Natural killer cell (primary cell): ENCODE results near the gene AARS2. TPM values are rescaled to one million over a fixed set of nuclear protein-coding genes. Genes with fewer than 3 reads are reported as not detected.

Source experiments
- ATAC-seq, 3 donors: fragments of 150-1000 bp in 2 of 3; fragments of 200-7000 bp in 1 of 3; cut with Tn5 transposase; 1 replicate in 1 of 3; 2 replicates in 2 of 3; pipeline ENCODE4 v1.10.0; 2021; ENCODE audit warnings: mild to moderate bottlenecking in 2 of 3, moderate library complexity in 2 of 3
- DNase-seq, 2 donors: peaks; one replicate each; pipeline versions ENCODE4 v3.0.0 to v3.0.0-alpha.2; 2013 to 2021; ENCODE audit warnings: mixed read lengths in 1 of 2
- H3K27ac ChIP-seq: one replicate; pipeline ENCODE4 v1.5.1; 2013; ENCODE audit warnings: mild to moderate bottlenecking, low read length
- H3K27me3 ChIP-seq: one replicate; pipeline ENCODE4 v1.6.1; 2013; ENCODE audit warnings: low read length; ENCODE audit not compliant: control insufficient read depth, insufficient read depth
- H3K36me3 ChIP-seq: one replicate; pipeline ENCODE4 v1.6.1; 2013; ENCODE audit warnings: low read length; ENCODE audit not compliant: control insufficient read depth, insufficient read depth
- H3K4me1 ChIP-seq: one replicate; pipeline ENCODE4 v1.6.1; 2013; ENCODE audit warnings: low read length; ENCODE audit not compliant: control insufficient read depth, insufficient read depth
- H3K4me3 ChIP-seq: one replicate; pipeline ENCODE4 v1.5.1; 2013; ENCODE audit warnings: low read length
- H3K9me3 ChIP-seq: one replicate; pipeline ENCODE4 v1.6.1; 2013; ENCODE audit warnings: low read length; ENCODE audit not compliant: control insufficient read depth, insufficient read depth
- H3K27ac Mint-ChIP-seq, 2 donors: one replicate each; pipeline ENCODE4 v1.8.0; 2022; ENCODE audit warnings: mild to moderate bottlenecking in 2 of 2, mixed read lengths in 2 of 2, moderate library complexity in 1 of 2
- H3K27me3 Mint-ChIP-seq, 2 donors: one replicate each; pipeline ENCODE4 v1.8.0; 2022; ENCODE audit warnings: low read depth in 2 of 2, mixed read lengths in 2 of 2
- H3K36me3 Mint-ChIP-seq: one replicate; pipeline ENCODE4 v1.8.0; 2022; ENCODE audit warnings: mixed read lengths
- H3K4me1 Mint-ChIP-seq, 2 donors: one replicate each; pipeline ENCODE4 v1.8.0; 2022; ENCODE audit warnings: mixed read lengths in 2 of 2
- H3K4me3 Mint-ChIP-seq: one replicate; pipeline ENCODE4 v1.8.0; 2022; ENCODE audit warnings: mild to moderate bottlenecking, moderate library complexity, mixed read lengths
- H3K9me3 Mint-ChIP-seq, 2 donors: one replicate each; pipeline ENCODE4 v1.8.0; 2022; ENCODE audit warnings: mixed read lengths in 2 of 2
- WGBS: methylation state at CpG from one replicate; pipeline ENCODE4 v1.1.7; 2013; ENCODE audit warnings: missing lambda C conversion rate; ENCODE audit not compliant: insufficient coverage; 5-methylcytosine and 5-hydroxymethylcytosine counted together
- intact Hi-C: fragments of 100-400 bp; cut with micrococcal nuclease; formaldehyde crosslinking; loops from one replicate; pipeline ENCODE4 v1.14.2; 2022
- total RNA-seq, 4 donors: library from RNA; stranded (reverse); fragments of 120-200 nt in 1 of 4; gene quantifications; one replicate each; pipeline versions ENCODE4 v1.2.3 to v1.2.4, GENCODE V29; 2013 to 2022
- TF ChIP-seq, protein P1 (sequence below): fragments of 200-600 bp; IDR thresholded peaks from one replicate; pipeline ENCODE4 v1.8.0; 2022; ENCODE audit warnings: antibody characterized with exemption

AARS2 gene
- total RNA-seq, 3 donors from 2014 or later (not counting 1 experiment from before 2014, with no cell fraction given): 14.1 to 17.2 (median 14.2) TPM

DNA sequence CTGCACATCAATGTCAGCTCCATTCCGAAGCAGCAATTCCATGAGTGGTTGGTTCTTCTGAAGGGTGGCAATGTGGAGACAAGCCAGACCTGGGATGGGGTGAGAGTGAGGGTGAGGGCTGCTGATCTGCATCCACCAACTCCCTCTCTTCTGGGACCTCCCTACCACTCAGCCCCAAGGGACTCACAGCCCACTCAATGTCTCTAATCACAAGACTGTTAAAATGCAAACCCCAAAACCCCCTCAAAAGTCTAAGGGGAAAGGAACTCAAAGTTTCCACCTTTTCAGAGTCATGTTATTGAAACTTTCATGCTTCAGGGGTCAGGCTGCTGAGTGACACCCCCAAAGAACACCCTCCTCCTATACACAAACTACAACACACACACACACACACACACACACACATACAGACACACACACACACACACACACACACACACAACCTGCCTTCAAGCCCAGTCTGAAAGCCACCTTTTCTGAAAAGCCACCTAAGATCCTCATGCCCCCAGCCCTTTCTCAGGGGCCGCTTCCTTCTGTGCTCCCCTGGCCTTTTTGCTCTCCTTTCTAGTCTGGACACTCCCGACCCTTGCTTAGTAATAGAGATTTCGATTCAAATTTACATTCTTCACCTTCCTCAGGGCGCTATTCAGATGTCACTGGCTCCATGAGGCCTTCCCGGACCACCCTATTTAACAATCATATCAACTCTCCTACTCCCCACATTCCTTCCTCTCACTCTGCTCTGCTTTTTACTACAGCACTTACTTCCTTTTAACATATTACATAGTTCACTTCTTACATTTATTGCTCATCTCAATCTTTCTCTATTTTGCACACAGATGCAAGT, 52.5 kb downstream of the AARS2 start:
- ATAC-seq: no peak
- WGBS: 89% methylated on average over 6 of the region's 6 CpGs
- H3K27me3 Mint-ChIP-seq: no peaks in the 10 kb centered on the region
- Histone ChIP-seq H3K27ac (peak overlapping the region; percentile 34), H3K36me3 (peaks cover 23% of the 10 kb centered on the region), H3K4me3 (no peak overlapping the region), H3K9me3 (no peaks in the 10 kb centered on the region), H3K4me1 (peaks cover 62% of the 10 kb centered on the region), H3K27me3 (no peaks in the 10 kb centered on the region)
- intact Hi-C loops: no loop called here
- no peaks in the 10 kb centered on the region for H3K36me3 Mint-ChIP-seq
- H3K27ac Mint-ChIP-seq: peak overlapping the region; percentile 0 to 6
- H3K9me3 Mint-ChIP-seq: no peaks in the 10 kb centered on the region
- TF ChIP-seq, protein P1, sequence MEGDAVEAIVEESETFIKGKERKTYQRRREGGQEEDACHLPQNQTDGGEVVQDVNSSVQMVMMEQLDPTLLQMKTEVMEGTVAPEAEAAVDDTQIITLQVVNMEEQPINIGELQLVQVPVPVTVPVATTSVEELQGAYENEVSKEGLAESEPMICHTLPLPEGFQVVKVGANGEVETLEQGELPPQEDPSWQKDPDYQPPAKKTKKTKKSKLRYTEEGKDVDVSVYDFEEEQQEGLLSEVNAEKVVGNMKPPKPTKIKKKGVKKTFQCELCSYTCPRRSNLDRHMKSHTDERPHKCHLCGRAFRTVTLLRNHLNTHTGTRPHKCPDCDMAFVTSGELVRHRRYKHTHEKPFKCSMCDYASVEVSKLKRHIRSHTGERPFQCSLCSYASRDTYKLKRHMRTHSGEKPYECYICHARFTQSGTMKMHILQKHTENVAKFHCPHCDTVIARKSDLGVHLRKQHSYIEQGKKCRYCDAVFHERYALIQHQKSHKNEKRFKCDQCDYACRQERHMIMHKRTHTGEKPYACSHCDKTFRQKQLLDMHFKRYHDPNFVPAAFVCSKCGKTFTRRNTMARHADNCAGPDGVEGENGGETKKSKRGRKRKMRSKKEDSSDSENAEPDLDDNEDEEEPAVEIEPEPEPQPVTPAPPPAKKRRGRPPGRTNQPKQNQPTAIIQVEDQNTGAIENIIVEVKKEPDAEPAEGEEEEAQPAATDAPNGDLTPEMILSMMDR: no peak
- DNase-seq: no peak
- peaks cover 45 to 67% of the 10 kb centered on the region in 2 donors for H3K4me1 Mint-ChIP-seq
- no peak overlapping the region for H3K4me3 Mint-ChIP-seq

DNA sequence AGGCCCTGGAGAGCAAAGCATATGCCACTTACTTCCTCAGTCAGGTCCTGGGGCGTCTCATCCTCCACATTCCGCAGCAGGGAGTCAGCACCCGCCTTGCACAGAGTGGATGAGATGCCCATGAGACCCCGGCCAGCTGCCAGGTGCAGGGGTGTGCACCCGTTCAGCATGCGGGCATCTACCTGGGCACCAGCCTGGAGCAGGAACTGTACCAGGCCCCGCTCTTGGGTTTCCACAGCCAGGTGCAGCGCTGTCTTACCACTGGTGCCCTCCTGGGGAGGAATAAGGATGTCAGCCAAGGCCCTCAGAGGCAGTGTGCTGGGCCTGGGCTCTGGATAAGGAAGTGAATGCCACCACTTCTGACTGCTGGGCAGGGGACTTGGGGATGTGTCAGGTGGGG, 53.1 kb downstream of the AARS2 start:
- H3K4me3 Mint-ChIP-seq: no peak overlapping the region
- Histone ChIP-seq H3K27me3 (no peaks in the 10 kb centered on the region), H3K9me3 (no peaks in the 10 kb centered on the region), H3K4me3 (no peak overlapping the region), H3K27ac (peak overlapping the region; percentile 34), H3K36me3 (peaks cover 25% of the 10 kb centered on the region), H3K4me1 (peaks cover 60% of the 10 kb centered on the region)
- H3K36me3 Mint-ChIP-seq: no peaks in the 10 kb centered on the region
- no peak overlapping the region for H3K27ac Mint-ChIP-seq
- H3K4me1 Mint-ChIP-seq: peaks cover 52 to 71% of the 10 kb centered on the region in 2 donors
- ATAC-seq (no peak), DNase-seq (peak in 1 of 2 donors; percentile 7)
- TF ChIP-seq, protein P1: no peak
- H3K9me3 Mint-ChIP-seq: no peaks in the 10 kb centered on the region
- WGBS: 85% methylated on average over 8 of the region's 8 CpGs
- H3K27me3 Mint-ChIP-seq: no peaks in the 10 kb centered on the region
- intact Hi-C loops: no loop called here

DNA sequence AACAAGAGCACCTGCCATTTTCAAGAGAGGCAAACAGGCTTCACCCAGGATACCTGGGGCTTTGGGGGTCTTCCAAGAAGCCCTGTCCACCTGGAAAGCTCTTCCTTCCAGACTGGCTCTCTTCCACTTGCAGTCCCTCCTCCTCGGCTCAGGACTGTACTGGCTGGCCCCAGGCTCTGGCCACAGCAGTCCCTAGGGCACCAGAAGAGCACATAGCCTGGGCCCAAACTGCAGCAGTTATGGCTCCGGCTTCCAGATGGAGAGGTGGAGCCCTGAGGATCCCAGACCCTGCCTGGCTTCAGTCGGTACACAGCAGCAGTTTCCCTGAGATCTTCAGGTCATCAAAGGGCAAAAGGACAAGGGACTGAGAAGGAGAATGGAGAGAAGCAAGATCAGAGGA, 54.2 kb downstream of the AARS2 start:
- Mint-ChIP-seq H3K36me3 (no peaks in the 10 kb centered on the region), H3K4me1 (peaks cover 47 to 70% of the 10 kb centered on the region in 2 donors), H3K27me3 (no peaks in the 10 kb centered on the region), H3K9me3 (no peaks in the 10 kb centered on the region), H3K27ac (peak overlapping the region; percentile 89 to 97), H3K4me3 (peak overlapping the region; percentile 92)
- no peaks in the 10 kb centered on the region for H3K9me3 ChIP-seq
- ATAC-seq (no peak), DNase-seq (no peak)
- no peaks in the 10 kb centered on the region for H3K27me3 ChIP-seq
- H3K4me3 ChIP-seq: no peak overlapping the region
- H3K36me3 ChIP-seq: peaks cover 36% of the 10 kb centered on the region
- WGBS: 95% methylated on average over 3 of the region's 3 CpGs
- intact Hi-C loops: no loop called here
- peak overlapping the region; percentile 26 for H3K27ac ChIP-seq
- peaks cover 50% of the 10 kb centered on the region for H3K4me1 ChIP-seq
- TF ChIP-seq, protein P1: no peak
